GM18517 (cell line): Measurements from ENCODE around the gene GRIP1.

ENCODE experiments used
- ATAC-seq: cut with Tn5 transposase; IDR thresholded peaks from one replicate; pipeline ENCODE4 v1.9.1; 2021; ENCODE audit warnings: mild to moderate bottlenecking, moderate library complexity; ENCODE audit not compliant: unreplicated experiment

Gene GRIP1

GRCh38 chr12:66602483-66603143 lies 76.3 kb downstream of the GRIP1 start:
- ATAC-seq = no peak

- ATAC-seq = no peak
Measured at GRCh38 chr12:66600903-66601302, 78.0 kb downstream of the GRIP1 start.

- no peak for ATAC-seq
Measured at GRCh38 chr12:66599816-66600215, 79.1 kb downstream of the GRIP1 start.

GRCh38 chr12:66598608-66599007 lies 80.3 kb downstream of the GRIP1 start:
- no peak for ATAC-seq

GRCh38 chr12:66598079-66598478 lies 80.8 kb downstream of the GRIP1 start:
- no peak for ATAC-seq

GRCh38 chr12:66596199-66596598 lies 82.7 kb downstream of the GRIP1 start:
- ATAC-seq = no peak

GRCh38 chr12:66594688-66595087 lies 84.2 kb downstream of the GRIP1 start:
- no peak for ATAC-seq

- ATAC-seq = no peak
Measured at GRCh38 chr12:66590275-66590985, 88.4 kb downstream of the GRIP1 start.

- ATAC-seq = no peak
Measured at GRCh38 chr12:66589095-66589494, 89.8 kb downstream of the GRIP1 start.

- no peak for ATAC-seq
Measured at GRCh38 chr12:66587912-66588311, 91.0 kb downstream of the GRIP1 start.

- ATAC-seq = no peak
Measured at GRCh38 chr12:66584673-66585072, 94.2 kb downstream of the GRIP1 start.

- no peak for ATAC-seq
Measured at GRCh38 chr12:66573605-66574004, 105.3 kb downstream of the GRIP1 start.

GRCh38 chr12:66572845-66573244 lies 106.0 kb downstream of the GRIP1 start:
- ATAC-seq = no peak

- no peak for ATAC-seq
Measured at GRCh38 chr12:66571361-66571915, 107.4 kb downstream of the GRIP1 start.

- ATAC-seq = no peak
Measured at GRCh38 chr12:66563220-66563619, 115.7 kb downstream of the GRIP1 start.

GRCh38 chr12:66555113-66555512 lies 123.8 kb downstream of the GRIP1 start:
- ATAC-seq = no peak

- no peak for ATAC-seq
Measured at GRCh38 chr12:66552716-66553115, 126.2 kb downstream of the GRIP1 start.

GRCh38 chr12:66550626-66551025 lies 128.2 kb downstream of the GRIP1 start:
- no peak for ATAC-seq

- ATAC-seq = no peak
Measured at GRCh38 chr12:66549050-66549389, 129.9 kb downstream of the GRIP1 start.

- ATAC-seq = no peak
Measured at GRCh38 chr12:66548338-66549049, 130.4 kb downstream of the GRIP1 start.

GRCh38 chr12:66541426-66541825 lies 137.4 kb downstream of the GRIP1 start:
- ATAC-seq = no peak

- no peak for ATAC-seq
Measured at GRCh38 chr12:66539431-66539830, 139.4 kb downstream of the GRIP1 start.
